ENCODE measurements around the gene DCST1.

- no peak for TF ChIP-seq SUZ12 (IDR thresholded peaks at IDR 0.05; ENCODE audit: extremely low read depth, insufficient read depth, insufficient read length)
- TF ChIP-seq YY1 (IDR thresholded peaks at IDR 0.05; ENCODE audit: insufficient read depth, insufficient read length): no peak
- TF ChIP-seq ZNF274 (IDR thresholded peaks at IDR 0.05; ENCODE audit: low read depth, low read length): no peak
These were observed 5.1 kb downstream of the DCST1 start for GRCh38 chr1:155038602-155039307.
